GM21619 (cell line): ENCODE measurements around the gene FLRT3.

Experiments
- ATAC-seq: cut with Tn5 transposase; IDR thresholded peaks from one replicate; pipeline ENCODE4 v1.9.1; 2021; ENCODE audit not compliant: unreplicated experiment

FLRT3 gene

GRCh38 chr20:14337400-14338171 lies at the start of gene FLRT3:
TSS of gene FLRT3 (minus strand) at chr20:14337612. CDS start at chr20:14327506, 10,106 bp downstream.
- ATAC-seq: peak; percentile 96

GRCh38 chr20:14386726-14387125 lies 49.3 kb upstream of the FLRT3 start:
- ATAC-seq: no peak

- ATAC-seq: no peak
Observed at GRCh38 chr20:14385176-14385740, 47.8 kb upstream of the FLRT3 start.

GRCh38 chr20:14384416-14385175 lies 47.2 kb upstream of the FLRT3 start:
- ATAC-seq: no peak

GRCh38 chr20:14383335-14383734 lies 45.9 kb upstream of the FLRT3 start:
- ATAC-seq: no peak

- no peak for ATAC-seq
Observed at GRCh38 chr20:14378326-14378725, 40.9 kb upstream of the FLRT3 start.

GRCh38 chr20:14375416-14375985 lies 38.1 kb upstream of the FLRT3 start:
- no peak for ATAC-seq

- ATAC-seq: no peak
Observed at GRCh38 chr20:14374196-14374595, 36.8 kb upstream of the FLRT3 start.

GRCh38 chr20:14361509-14362345 lies 24.3 kb upstream of the FLRT3 start:
- no peak for ATAC-seq

GRCh38 chr20:14360416-14360815 lies 23.0 kb upstream of the FLRT3 start:
- no peak for ATAC-seq

GRCh38 chr20:14355791-14356190 lies 18.4 kb upstream of the FLRT3 start:
- ATAC-seq: no peak

GRCh38 chr20:14344746-14345145 lies 7.3 kb upstream of the FLRT3 start:
- no peak for ATAC-seq

GRCh38 chr20:14343491-14344065 lies 6.2 kb upstream of the FLRT3 start:
- ATAC-seq: no peak

- no peak for ATAC-seq
Observed at GRCh38 chr20:14342918-14343317, 5.5 kb upstream of the FLRT3 start.

GRCh38 chr20:14341801-14342200 lies 4.4 kb upstream of the FLRT3 start:
- ATAC-seq: no peak

- ATAC-seq: no peak
Observed at GRCh38 chr20:14336686-14337085, 726 bp downstream of the FLRT3 start.

GRCh38 chr20:14335052-14335451 lies 2.4 kb downstream of the FLRT3 start:
- no peak for ATAC-seq

- no peak for ATAC-seq
Observed at GRCh38 chr20:14334306-14334930, 3.0 kb downstream of the FLRT3 start.

- no peak for ATAC-seq
Observed at GRCh38 chr20:14333721-14334120, 3.7 kb downstream of the FLRT3 start.

- no peak for ATAC-seq
Observed at GRCh38 chr20:14332866-14333265, 4.5 kb downstream of the FLRT3 start.
